GM19463 (cell line): Measurements from ENCODE around the gene KLF16.

Source experiments
- ATAC-seq: cut with Tn5 transposase; IDR thresholded peaks from one replicate; pipeline ENCODE4 v1.9.1; 2021; ENCODE audit warnings: mild to moderate bottlenecking, moderate library complexity; ENCODE audit not compliant: unreplicated experiment

Gene KLF16

DNA sequence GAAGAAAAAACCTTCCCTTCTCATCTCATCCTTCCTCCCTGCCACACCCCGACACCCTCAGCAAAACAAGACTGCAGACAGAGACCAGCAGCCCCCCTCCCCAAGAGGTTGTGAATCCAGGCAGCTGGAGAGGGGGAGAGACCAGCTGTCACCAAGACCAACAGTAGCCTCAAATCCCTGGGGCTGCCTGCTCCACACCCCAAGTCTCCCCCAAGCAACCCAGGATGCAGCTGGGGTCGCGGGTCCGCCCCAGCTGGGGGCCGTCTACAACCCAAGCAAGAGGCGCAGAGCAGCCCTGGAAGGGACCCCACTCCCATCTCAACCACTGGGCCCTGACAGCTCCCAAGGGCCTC, 7.1 kb downstream of the KLF16 start:
- no peak for ATAC-seq

DNA sequence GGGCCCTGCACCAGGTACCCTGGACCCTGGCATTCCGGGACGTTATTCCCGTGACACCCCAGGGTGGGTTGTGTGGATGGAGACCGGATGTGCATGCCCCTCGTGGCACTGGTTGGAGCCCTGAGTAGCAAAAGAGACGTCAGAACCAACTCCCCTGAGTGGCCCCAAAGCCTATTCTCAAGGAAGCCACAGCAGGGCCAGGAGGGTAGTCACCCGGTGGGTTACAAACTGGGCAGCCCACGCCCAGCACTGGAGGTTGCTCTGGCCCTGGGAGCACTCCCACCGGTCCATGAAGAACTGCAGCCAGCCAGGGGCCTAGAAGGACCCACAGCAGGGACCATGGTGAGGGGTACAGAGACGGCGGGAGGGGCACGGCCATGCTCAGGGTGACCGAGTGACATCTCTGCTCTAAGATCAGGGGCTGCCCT, 7.5 kb downstream of the KLF16 start:
- no peak for ATAC-seq

- ATAC-seq = peak; percentile 50
These were observed 8.1 kb downstream of the KLF16 start for GRCh38 chr19:1855040-1855827.

DNA sequence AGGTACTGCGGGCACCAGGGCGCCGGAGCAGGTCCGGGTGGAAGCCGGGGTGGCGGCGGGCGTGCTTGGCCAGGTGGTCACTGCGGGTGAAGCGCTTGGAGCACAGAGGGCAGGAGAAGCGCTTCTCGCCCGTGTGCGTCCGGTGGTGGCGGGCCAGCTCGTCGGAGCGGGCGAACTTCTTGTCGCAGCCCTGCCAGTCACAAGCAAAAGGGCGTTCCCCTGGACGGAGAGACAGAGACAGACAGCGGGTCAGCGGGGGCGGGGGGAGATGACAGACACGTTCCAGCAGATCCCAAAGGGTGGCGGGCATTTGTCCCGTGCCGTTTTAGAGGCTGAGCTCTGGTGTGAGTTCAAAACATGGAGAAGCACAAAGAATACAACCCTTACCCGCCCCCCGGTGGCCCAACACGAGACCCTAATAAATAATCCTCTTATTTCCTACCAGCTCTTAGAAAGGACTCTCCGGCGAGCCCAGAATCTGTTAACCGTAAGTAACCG, 8.8 kb downstream of the KLF16 start:
- ATAC-seq = no peak

- ATAC-seq = no peak
These were observed 9.3 kb downstream of the KLF16 start for GRCh38 chr19:1854039-1854541.

- no peak for ATAC-seq
These were observed 9.9 kb downstream of the KLF16 start for GRCh38 chr19:1853295-1854038.

DNA sequence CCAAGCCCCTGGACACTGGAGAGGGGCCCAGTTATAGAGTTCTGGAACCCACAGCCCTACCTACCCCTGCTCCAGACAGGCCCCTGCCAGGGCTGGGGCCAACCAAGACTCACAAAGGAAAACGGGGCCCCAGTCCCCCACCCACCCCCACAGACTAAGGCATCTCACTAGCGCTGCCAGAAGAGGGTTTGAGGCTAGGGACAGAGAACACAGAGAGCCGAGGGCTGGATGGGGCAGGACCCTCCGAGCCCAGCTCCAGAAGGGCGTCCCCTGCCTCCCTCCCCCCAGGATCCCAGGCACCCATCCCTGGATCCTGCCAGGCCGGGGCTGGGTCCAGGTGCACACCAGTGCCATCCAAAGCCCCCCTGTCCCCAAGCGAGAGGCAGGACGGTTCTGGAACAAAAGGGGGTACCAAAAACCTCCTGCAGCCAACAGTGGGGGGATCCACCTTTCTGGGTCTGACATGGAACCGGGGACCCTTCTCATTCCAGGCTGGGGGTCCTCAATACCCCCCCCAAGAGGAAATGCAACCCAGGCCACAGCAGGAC, 10.7 kb downstream of the KLF16 start:
- ATAC-seq = no peak

DNA sequence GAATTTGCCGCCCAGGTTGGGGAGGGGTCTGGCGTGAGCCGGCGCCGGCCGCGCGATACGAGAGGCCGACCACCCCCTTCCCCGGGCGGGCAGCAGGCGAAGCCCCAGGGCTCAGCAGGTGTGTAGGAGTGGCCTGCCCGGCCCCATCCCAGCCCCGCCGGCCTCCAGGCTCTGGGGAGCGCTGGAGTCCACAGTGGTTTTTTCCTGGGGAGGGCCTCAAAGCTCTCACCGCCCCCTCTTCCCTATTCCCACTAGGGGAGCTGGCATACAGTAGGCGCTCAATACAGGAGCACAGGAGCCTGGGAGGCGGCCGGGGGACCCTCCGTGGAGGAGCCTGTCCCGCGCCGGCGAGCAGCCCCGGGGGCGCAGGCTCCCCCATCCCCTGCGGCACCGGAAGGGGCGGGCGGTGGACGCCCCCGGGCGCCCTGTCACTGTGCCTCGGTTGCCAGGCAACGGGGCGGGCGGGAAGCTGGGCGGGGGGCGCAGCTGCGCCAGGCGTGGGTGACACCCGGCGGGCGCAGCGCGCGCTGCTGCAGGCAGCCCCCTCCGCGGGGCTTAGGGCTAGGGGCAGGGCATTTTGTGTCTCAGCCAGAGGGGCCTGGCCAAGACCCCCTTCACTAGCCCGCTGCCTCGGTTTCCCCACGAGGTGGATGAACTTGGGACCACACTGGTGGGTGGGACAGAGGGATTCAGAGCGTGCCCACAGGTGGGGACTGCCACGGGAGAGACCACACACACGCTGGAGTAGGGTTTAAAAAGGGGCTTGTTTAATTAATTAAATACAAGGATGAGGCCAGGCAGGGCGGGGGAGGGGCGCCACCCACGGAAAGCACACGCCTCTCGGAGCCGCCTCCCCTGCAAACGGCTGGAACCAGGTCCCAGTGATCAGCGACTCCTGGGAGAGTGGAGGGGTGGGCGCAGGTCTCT, 11.5 kb downstream of the KLF16 start:
- ATAC-seq = no peak

DNA sequence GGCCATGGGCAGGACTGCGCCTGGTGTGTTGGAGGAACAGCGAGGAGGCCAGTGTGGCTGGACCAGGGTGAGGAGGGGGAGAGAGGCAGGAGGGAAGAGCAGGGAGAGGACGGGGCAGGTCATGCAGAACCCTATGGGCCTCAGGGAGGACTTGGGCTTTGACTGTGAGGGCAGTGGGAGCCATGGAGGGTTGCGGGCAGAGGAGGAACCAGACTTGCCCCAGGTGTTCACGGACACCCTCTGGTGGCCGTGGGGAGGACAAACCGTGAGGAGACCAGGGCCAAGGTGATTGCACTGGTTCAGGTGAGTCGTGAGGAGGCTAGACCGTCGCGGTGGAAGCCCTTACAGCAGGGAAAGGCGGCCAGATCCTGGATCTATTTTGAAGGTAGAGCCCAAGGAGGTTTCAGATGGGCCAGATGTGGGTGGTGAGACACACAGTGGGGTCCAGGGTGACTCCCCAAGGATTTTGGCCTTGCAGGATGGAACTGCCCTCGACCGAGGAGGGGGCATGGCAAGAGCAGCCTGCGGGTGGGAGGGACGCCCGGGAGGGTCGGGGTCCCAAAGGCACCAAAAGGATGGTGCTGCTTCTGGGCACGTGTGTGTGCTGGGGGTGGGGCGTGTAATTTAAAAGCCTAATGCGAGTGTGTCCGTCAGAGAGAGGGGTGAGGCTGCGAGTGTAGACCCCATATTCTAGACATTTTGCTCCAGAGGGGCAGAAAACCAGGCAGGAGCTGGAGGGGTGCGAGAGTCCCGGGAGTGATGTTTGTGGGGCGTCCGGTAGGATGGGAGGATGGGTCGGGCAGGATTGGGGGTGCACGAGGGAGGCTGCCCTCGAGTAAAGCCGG, 12.3 kb downstream of the KLF16 start:
- no peak for ATAC-seq

DNA sequence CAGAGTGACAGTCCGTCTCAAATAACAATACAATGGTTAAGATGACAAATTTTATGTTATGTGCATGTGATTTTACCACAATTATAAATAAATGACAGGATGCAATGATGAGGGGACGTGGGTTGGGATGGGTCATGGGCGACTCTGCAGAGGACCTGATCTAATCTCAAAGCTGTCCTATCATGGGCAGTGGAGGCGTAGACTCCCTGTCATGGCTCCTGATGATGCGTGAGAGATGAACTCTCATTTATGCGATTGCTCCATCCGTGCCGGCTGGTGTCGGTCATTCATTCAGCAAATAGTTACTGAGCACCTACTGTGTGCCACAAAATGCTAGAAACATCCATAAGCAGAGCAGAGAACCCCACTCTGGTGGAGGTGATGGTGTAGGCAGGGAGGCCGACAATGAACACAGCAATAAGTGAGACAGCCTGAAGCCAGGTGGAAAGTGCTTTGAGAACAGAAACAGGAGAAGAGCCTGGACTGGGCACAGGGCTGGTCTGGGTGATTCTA, 13.4 kb downstream of the KLF16 start:
- ATAC-seq = no peak

GRCh38 chr19:1849132-1849474, 14.3 kb downstream of the KLF16 start:
- ATAC-seq = no peak

GRCh38 chr19:1848399-1849131, 14.8 kb downstream of the KLF16 start, which contains the start of gene REXO1:
Gene REXO1 (minus strand): TSS chr19:1848483. CDS start chr19:1848358, 125 bp downstream.
- ATAC-seq = peak; percentile 58

DNA sequence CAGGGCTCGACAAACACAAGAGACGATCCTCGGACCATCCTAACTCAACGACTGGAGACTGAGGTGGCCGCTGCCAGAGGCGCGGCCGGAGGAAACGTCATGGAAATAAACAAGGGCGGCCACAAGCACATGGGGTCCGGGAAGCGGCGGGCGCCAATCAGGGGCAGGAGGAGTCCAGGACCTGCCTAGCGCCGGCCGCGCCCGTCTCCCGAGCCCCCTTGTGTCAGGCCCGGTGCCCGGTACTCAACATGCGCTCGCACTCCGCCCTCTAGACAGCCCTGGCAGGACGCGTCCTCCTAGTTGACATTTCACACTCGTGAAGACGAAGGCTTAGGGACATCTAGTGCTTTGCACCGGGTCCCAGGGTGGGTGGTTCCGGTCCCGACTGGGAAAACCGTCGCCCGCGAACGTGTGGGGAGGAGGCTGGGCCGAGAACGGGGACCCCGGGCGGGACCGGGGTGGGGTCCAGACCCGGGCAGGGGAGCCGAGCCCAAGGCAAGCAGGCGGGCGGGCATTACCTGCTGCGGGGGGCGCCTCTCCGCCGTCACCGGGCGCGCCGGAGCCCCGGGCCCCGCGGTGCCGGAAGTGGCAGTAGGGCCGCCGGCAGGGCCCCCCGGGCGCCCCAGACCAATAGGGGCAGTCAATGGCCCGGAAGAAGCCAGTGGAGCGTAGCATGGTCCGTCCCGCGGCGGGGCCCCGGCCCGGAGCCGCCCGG, 15.5 kb downstream of the KLF16 start:
- peak; percentile 21 for ATAC-seq

DNA sequence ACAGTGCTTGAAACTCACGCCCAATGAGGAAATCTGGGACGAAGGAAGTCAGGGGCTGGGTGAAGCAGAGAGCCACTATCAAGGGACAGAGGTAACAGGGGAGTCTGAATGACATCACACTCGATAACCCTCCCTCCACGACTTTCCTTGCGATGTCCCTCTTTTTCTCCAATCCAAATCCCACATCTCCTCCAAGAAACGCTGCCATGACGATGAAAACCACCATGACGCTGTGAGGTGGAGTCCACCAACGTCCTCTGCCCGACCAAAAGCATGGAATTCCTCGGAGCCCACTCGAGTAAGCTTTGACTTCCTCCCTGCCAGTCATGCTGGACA, 16.1 kb downstream of the KLF16 start:
- ATAC-seq = no peak

DNA sequence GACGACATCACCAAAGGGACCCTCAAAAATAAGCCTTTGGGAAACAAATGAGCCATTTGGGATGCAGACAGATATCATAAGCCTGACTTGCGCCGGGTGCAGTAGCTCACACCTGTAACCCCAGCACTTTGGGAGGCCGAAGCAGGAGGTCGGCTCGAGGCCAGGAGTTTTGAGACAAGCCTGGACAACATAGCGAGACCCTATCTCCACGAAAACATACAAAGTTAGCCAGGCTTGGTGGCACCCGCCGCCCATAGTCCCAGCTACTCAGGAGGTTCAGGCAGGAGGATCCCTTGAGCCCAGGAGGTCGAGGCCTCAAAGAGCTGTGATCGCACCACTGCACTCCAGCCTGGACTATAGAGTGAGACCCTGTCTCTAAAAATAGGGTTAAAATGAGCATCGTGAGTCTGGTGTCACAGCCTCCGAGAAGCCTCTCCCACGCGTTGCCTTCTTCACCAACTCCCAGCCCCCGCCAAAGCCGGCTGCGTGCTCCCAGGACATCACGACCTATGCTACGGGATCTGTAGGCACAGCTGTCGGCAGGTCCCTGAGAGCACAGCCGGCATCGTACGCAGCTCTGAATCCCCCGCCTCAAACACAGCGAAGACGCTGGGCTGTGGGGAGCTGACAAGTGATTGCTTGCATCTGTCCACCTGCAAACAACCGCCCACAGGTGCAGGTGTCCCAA, 16.7 kb downstream of the KLF16 start:
- ATAC-seq = no peak

DNA sequence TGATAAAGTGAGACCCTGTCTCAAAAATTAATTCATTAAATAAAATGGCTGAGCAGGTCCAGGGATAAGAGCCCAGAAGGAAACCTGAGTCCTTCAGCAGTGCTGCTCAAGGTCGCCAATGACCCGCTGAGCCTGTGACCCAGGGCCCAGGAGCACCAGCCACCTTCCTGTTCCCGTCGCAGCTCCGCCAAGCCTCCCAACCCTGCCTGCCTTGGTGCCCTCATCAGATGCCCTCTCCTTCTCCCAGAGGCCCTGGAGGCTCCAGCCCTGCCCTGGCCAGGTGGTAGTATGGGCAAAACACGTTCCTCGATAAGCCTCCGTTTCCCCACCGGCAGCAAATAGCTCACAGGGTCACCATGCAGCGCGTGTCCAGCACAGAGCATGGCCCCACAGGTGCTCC, 17.7 kb downstream of the KLF16 start:
- no peak for ATAC-seq

GRCh38 chr19:1845125-1845515, 18.3 kb downstream of the KLF16 start:
- ATAC-seq = no peak
